Fibroblast of lung (primary cell): ENCODE results near the gene STK35.

Experiments used
- EZH2 ChIP-seq: IDR thresholded peaks from 2 replicates; pipeline ENCODE4 v1.5.1; 2012; ENCODE audit warnings: low read length, control low read depth, mild to moderate bottlenecking; ENCODE audit errors: missing control alignments
- TF ChIP-seq, protein P1 (sequence below), 2 donors: IDR thresholded peaks in 1 of 2; conservative IDR thresholded peaks in 1 of 2; 1 replicate in 1 of 2; 2 replicates in 1 of 2; pipeline ENCODE4 v1.5.1; 2011 to 2012; ENCODE audit warnings: low read length in 2 of 2, control low read depth in 1 of 2, inconsistent platforms in 1 of 2, low read depth in 1 of 2, mild to moderate bottlenecking in 1 of 2

DNA sequence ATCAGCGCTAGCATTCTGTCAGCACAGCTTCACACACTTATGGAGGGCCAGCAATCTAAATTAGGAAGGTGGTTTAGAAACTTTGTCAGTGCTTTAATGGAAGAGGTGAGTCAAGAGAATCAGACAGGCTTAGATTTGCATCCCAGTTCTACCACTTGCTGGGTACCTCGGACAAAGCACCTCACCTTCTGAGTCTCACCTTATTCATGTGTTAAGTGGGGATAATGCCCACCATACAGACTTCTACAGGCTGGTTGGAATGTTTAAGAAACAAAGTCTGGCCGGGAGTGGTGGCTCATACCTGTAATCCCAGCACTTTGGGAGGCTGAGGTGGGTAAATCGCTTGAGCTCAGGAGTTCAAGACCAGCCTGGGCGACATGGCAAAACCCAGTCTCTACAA is 12.2 kb upstream of the STK35 start:
- TF ChIP-seq, protein P1, sequence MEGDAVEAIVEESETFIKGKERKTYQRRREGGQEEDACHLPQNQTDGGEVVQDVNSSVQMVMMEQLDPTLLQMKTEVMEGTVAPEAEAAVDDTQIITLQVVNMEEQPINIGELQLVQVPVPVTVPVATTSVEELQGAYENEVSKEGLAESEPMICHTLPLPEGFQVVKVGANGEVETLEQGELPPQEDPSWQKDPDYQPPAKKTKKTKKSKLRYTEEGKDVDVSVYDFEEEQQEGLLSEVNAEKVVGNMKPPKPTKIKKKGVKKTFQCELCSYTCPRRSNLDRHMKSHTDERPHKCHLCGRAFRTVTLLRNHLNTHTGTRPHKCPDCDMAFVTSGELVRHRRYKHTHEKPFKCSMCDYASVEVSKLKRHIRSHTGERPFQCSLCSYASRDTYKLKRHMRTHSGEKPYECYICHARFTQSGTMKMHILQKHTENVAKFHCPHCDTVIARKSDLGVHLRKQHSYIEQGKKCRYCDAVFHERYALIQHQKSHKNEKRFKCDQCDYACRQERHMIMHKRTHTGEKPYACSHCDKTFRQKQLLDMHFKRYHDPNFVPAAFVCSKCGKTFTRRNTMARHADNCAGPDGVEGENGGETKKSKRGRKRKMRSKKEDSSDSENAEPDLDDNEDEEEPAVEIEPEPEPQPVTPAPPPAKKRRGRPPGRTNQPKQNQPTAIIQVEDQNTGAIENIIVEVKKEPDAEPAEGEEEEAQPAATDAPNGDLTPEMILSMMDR (conservative IDR thresholded peaks at IDR 0.05 in 1 of 2, IDR thresholded peaks at IDR 0.05 in 1 of 2; ENCODE audit: low read depth in 1 of 2, low read length in 2 of 2) = no peak
- TF ChIP-seq EZH2 = no peak
